ENCODE results near the gene PRKAA1.

- TF ChIP-seq CTCF (conservative IDR thresholded peaks at IDR 0.05; ENCODE audit: low read depth, low read length) (no peak), FOS (IDR thresholded peaks at IDR 0.05; ENCODE audit: low read depth, low read length) (no peak), SMC3 (IDR thresholded peaks at IDR 0.05; ENCODE audit: low read depth, low read length) (no peak), POLR2A (IDR thresholded peaks at IDR 0.05; ENCODE audit: low read depth, low read length) (no peak), USF2 (IDR thresholded peaks at IDR 0.05; ENCODE audit: low read depth, low read length) (no peak), BHLHE40 (IDR thresholded peaks at IDR 0.05; ENCODE audit: low read depth, low read length) (no peak), RAD21 (IDR thresholded peaks at IDR 0.05; ENCODE audit: low read length) (no peak)
These were observed 1.1 kb upstream of the PRKAA1 start for GRCh38 chr5:40799258-40799657.
